Measurements from ENCODE around the gene GNPTG.

Gene GNPTG

DNA sequence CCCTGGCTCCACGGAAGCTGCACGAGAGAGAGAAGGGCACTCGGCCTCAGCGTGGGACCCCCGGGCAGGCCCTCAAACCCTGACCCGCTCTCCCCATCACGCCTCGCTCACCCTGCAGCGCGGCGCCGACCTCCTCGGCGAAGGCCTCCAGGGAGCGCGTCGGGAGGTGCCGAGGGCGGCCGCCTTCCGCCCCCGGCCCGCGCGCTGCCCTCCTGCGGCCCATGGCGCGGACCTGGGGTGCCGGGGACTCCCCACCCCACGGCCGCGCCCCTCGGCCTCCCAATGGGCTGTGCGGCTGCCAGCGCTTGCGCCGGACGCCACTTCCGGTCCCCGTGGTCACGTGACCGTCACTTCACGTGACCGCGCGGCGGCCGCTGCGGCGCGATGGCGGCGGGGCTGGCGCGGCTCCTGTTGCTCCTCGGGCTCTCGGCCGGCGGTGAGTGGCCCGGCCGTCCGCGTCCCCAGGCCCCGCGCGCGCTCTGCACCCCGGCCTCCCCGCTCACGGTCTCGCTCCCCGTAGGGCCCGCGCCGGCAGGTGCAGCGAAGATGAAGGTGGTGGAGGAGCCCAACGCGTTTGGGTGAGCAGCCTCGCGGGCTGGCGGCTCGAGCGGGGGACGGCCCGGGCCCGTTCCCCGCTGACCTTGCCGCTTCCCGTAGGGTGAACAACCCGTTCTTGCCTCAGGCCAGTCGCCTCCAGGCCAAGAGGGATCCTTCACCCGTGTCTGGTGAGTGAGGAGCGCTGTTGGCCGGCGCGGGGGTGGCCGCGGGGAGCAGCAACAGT, at the start of gene GNPTG, which contains the start of gene TSR3:
TSS of gene GNPTG (plus strand) at position 350 of the 781 bp plus-strand sequence. CDS start at position 385, 35 bp downstream.
TSS of gene TSR3 (minus strand) at position 297 of the 781 bp plus-strand sequence. CDS start at position 223, 74 bp downstream.
- DNase-seq, result peak; percentile 85

DNA sequence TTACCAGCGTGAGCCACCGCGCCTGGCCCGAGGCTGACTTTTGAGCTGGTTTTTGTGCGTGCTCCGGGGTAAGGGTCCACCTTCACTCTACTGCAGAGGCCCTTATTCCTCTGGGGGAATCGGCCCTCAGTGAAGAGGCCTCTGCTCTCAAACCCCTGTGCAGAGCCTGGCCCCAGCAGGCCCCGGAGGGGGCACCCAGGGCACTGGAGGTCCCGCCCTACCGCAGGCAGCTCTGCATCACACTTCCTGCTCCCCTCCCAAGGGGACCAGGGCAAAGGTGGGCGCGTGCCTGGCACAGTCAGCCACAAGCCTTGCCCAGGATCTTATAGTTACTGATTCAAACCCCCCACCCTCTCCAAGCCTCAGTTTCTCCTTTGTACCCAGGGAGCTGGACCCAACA, 45.9 kb upstream of the GNPTG start:
- no peak for DNase-seq

DNA sequence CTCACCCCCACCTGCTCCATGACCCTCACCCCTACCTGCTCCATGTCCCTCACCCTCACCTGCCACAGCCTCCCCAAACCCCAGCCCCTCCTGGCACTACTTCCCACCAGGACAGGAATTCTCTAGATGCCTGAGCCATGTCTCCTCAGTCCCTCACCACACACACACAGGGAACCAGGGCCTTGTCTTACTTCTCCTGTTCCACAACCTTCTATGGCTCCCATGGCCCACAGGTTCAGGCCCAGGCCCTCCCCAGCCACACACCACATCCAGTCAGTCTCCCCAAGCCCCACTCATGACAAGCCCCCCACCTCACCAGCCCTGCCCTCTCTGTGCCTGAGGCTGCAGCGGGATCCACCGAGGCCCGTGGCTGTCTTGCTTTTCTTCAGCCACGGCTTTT, 45.4 kb upstream of the GNPTG start:
- no peak for DNase-seq

DNA sequence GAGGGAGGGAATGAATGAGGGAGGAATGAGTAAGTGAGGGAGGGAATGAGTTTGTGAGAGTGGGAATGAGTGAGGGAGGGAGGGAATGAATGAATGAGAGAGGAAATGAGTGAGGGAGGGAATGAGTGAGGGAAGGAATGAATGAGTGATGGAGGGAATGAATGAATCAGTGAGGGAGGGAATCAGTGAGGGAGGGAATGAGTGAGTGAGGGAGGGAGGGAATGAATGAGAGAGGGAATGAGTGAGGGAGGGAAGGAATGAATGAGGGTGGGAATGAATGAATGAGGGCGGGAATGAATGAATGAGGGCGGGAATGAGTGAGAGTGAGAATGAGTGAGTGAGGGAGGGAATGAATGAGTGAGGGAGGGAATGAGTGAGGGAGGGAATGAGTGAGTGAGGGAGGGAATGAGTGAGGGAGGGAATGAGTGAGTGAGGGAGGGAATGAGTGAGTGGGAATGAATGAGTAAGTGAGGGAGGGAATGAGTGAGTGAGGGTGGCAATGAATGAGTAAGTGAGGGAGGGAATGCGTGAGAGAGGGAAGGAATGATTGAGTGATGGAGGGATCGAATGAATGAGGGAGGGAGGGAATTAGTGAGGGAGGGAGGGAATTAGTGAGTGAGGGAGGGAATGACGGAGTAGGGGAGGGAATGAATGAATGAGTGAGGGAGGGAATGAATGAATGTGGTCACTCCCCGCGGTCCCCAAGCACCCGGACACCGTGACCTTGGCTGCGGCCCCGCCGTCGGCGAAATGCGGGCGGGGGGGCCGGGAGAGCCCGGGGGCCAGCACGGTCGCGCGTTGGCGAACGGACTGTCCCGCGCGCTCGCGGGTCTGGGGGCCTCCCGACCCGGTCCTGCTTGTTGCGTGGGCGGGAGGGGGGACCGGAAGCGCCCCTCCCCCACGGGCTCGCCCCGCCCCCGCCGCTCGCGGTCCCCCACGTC, 43.4 kb upstream of the GNPTG start:
- DNase-seq, result no peak

DNA sequence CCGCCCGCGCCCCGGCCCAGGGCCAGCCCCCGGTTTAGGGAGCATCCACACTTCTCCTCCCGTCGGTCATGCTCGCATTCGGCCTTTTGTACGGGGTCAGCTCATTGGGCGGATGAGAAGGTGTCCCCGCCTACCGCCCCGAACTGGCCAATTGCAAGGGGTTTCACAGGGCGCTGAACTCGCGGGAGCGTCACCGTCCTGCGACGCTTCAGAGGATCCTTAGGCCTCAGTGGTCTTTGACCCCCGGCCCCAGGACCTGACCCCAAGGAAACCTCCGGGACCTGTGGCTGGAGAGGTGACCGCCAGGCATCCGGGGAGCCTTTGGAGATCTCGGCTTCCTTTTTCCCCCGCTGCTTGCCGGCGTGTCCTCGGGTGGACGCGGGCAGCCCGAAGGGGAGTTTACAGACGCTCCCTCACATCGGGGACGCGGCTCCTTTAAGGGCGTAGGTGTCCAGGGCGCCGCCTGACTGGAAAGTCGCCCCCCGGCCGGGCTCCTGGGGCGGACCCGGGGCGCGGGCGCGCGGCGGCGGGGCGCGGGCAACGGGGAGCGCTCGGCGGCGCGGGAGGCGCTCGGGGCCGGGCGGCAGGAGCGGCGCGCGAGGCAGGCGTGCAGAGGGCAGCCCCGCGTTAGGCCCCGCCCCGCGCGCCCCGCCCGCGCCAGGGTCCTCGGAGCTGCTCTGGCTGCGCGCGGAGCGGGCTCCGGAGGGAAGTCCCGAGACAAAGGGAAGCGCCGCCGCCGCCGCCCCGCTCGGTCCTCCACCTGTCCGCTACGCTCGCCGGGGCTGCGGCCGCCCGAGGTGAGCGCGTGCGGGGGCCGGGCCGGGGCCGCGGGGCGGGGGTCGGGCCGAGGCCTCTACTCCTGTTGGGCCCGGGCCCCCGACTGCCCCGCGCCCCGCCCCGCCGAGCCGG, 42.5 kb upstream of the GNPTG start, which contains the start of gene UBE2I:
TSS of gene UBE2I (plus strand) at position 660 of the 909 bp plus-strand sequence. CDS start 4,395 bp downstream, outside the sequence.
- DNase-seq, result peak; percentile 98

DNA sequence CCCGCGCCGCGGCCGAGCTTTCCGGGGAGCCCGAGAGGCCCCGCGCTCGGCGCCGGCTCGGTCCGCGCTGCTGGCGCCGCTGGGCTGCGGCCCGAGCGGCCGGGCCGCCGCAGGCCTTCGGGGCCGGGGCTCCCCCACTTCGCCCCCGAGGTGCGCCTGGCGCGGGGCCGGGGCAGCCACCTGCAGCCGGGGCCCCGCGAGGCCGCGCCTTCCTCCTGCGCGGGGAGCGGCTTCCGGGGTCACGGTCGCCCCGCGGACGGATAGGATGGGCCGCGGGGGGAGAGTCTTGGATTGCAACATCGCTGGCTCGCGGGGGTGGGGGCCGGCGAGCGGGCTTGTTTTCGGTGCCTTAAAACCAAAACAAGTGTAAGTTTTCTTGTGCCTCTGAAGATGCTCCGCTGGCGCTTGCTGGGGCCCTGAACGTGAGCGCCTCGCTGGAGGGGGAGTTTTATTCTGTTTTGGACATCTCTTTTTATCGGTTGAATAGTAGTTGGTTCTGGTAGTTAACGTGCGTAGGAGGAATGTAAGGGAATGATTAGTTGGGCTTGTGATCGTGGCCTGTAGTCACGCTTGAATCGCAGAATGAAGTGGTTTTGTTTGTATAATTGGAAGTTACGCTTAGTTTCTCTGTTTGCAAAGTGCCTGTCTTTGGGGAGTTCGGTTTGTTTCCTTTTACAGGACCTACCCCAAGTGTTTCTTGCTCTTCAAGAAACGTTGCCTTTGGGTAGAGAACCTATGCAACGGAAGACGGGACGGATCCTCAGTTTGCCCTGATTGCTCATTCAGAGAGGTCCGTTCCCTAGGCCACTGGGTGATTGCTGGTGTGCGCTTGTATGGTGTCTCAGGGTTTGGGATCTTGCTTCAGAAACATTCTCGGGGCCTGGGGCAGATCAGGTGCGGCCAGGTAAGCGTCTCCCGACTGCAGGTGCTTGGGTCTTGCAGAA, 41.6 kb upstream of the GNPTG start:
- DNase-seq, result peak; percentile 56

DNA sequence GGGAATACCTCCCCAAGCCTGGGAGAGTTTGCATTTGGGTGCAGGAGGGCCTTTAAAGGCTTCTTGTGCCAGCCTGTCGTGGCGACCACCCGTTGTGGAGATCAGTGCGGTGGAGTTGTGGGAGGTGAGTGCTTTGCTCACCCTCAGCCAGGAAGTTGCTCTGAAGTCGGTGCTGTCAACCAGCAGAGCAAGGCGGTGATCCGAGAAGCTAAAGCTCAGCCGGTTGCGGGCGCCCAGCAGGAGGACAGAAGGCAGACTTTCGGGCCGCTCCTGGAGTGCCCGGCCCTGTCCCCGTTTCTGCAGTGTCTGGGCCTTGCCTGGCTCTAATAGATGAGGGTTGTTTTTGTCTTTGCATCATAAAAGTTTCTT, 40.9 kb upstream of the GNPTG start:
- DNase-seq, result peak; percentile 25

DNA sequence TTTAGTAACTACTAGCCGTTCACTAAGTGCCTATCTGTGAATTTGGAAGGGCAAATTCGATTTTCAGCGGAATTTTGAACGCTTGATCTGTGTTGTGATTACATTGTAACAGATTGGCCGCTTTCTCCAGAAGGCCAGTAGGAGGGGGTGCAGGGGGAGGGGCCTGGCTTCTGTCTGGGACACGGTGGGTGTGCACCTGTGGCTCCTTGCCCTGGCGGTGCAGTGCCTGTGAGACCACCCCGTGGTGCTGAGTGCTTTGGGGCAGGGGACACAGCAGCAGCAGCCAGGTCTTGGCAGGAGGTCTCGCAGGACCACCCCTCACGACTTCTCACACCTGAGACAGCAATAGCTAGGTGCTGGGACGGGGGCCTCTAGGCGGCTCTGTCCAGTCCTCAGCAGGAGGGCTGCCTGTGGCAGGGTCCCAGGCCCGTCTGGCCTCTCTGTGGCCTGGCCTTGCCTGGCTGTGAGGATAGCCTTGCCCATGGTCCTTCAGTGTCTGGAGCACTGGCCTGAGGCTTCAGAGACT, 40.5 kb upstream of the GNPTG start:
- no peak for DNase-seq

DNA sequence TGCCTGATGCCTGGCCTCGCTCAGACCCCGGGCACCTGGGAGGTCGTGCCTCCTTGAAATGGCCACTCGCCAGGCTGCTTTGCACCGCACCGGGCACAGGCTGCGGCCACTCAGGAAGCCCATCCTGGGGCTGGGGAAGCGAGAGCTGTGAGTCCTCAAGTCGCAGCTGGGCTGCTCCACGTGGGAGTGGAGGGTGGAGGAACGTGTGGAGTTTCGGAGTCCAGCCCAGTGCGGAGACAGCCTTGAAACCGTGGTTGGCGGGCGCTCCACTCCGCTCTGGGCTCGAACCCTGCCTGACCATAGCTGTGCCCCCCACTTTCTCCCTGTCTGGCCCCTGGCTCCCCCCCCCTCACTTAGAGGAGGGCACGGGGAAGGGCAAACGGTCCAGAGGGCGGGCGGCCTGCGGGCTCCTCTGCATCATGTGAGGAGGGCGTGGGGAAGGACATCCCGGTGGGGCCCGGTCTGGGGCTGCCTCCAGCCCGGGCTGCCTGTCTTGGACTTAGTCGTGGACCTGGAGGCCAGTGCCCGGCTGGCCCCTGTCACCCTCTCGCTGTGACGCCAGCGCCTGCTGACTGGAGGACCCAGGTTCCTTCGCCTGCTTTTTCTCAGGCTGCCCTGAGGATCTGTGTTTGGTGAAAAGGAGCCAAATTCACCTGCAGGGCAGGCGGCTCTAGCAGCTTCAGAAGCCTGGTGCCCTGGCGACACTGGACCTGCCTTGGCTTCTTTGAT, 39.8 kb upstream of the GNPTG start:
- DNase-seq, result no peak

DNA sequence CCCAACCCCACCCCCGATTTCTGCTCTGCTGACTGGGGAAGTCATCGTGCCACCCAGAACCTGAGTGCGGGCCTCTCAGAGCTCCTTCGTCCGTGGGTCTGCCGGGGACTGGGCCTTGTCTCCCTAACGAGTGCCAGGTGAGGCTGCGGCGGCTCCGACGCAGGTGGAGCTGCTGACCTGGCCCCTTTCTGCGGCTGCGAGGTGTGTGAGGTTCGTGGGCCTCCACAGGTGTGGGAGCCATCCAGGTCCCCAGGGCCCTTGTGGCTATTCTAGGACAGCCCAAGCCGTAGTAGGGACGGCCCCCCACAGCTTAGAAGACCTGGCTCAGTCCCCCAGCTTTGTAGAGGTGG, 39.3 kb upstream of the GNPTG start:
- no peak for DNase-seq

DNA sequence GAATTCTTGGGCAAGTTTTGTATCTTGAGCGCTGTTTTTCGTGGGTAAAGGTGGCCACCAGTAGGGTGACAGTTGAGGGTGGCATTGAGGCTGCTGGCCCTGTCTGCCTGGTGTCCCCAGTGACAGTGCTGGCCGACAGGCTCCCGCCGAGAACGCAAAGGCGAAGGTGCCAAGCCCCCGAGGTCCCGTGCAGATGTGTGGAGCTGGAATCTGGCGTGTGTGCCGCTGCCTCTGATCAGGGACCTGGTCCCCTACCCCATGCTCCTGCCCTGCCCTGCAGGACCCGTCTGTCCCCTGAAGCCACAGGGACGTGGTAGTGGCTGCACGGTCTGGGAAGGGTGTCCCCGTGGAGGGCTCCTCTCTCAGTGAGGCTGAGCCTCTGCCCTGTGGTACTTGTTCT, 38.8 kb upstream of the GNPTG start:
- no peak for DNase-seq

DNA sequence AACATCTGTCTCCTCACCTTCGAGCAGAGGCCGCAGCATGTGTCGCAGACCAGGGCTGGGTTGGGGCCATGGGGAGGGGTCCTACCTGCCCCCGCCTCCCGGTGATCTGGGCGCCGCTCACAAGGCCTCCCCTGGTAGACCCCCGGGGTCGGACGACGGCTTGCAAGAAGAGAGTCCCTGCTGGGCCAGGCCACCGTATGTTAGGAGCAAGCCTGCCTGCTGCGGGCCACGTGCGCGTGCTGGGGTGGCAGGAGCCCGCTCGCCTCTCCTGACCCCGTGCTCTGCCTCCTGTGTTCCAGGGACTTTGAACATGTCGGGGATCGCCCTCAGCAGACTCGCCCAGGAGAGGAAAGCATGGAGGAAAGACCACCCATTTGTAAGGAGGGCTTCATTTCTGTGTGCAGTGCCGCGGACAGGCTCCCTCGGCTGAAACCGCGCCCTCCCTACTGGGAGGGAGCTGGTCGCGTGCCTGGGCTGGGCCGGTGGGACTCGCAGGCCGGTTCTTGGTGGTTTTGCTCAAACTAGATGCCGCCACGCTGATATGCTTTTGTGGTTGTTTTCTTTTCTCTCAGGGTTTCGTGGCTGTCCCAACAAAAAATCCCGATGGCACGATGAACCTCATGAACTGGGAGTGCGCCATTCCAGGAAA, 37.9 kb upstream of the GNPTG start:
- DNase-seq, result no peak

DNA sequence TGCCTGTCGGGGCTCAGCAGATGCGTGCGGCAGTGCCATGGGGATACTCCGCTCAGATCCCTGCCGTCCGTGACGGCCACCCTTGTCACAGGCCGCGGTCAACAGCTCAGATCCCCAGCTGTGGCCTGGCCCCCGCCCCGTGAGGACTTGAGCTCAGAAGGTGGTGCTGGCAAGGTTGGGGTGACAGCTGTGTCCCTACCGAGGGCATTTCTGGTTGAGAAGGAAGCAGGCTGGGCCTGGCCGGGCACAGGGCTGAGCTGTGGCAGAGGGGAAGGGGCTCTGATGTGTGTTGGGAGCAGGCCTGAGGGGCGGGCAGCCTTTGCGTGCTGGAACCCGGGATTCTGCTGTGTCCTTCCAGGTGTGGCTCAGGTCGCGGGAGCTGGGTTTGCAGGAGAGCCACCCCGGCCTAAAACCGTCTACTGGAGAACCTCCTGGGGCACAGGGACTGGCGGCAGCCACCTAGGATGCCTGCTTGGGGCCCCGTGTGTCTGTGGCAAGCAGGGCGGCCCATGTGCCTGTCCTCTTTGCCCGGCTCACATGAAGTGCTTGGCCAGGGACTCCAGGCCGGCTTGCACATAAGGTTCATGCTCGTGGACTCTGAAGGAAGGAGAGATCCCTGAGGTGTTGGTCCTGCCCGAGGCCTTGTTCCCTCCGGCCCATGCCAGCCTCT, 37.2 kb upstream of the GNPTG start:
- no peak for DNase-seq

DNA sequence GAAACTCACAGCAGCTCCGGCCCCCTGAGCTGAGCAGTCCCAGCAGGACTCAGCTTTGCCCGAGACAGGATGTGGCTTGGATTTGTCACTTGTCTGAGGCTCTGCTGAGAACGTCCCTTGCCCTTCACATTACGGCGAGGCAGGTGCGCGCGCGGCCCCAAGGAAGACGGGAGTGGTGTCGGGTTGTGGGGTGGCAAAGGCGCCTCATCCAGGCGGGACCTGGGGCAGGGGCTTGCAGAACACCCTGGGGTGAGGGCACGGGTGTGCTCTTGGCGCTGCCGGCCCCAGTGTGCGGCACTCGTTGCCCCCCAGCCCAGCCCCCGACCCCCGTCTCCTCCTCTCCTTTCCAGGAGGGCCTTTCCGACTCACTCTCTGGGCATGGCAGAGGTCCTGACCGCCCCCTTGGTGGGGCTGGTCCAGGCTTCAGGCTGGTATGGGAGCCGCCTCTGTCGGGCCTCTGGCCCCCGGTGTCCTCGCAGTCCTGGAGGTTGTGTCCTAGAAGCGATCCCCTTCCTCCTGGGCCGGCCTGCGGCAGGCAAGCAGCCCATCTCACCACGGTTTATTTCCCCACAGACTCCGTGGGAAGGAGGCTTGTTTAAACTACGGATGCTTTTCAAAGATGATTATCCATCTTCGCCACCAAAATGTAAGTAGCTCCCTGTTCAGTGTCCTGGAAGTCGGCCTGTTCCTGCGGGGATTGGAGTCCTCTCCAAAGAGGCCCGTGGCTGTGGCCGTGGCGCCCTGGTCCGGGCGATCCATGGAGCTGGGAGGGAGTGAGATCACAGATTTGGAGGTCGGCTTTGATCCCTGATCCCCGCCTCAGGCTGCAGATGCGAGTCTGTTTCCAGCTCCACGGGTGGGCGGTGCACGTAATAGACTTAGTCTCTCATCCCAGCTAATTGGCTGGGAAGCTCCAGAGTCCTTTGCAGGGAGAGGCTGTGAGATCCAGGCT, 36.4 kb upstream of the GNPTG start:
- DNase-seq, result no peak

DNA sequence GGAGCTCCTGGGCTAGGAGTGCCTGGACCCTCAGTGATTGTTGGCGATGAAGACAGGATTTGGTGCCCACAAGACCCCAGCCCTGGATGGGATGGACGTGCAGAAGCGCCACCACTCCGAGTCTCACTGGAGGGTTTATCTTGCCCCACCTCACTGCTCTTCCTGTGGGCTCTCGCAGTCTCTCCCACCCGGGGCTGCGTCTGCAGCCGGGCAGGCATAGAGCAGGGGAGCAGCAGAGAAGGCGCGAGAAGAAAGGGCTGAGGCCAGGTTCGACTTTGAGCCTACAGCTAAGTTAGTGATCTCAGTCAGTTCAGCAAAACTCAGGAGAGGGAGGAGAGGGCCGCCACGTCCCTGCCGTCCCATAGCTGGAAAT, 35.7 kb upstream of the GNPTG start:
- no peak for DNase-seq

DNA sequence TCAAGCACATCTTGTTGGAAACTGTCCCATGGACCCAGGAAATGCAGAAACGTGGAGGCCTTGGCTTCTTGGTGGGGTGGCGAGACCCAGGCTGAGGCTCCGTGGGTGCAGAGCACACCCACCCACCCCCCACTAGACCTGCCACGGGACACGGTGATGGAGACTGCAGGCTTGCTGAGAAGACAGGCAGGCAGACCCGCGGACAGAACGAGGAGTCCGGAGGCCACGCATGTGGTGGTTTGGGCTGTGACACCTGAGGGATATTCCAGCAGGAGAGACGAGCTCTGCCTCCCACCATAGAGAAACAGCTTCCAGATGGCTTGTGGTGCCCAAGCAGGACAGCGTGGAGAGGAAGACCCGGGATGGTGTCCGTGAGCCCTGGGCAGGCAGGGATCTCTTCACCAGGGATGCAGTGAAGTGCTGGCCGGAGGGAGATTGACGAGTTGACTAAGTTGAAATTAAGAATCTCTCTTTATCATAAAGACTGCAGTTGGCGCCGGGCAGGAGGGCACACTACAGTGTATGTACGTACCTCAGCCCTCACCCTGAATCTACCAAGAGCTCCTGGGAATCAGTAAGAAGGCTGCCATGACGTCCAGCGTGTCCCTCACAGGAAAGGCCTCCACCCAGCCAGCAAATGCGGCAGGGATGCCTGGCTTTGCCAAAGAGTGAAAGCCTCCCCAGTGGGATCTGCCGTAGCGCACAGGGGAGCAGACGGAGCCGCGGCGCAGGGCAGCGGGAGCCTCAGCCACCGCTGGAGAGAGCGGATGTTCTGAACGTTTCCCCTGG, 34.1 kb upstream of the GNPTG start:
- DNase-seq, result no peak

DNA sequence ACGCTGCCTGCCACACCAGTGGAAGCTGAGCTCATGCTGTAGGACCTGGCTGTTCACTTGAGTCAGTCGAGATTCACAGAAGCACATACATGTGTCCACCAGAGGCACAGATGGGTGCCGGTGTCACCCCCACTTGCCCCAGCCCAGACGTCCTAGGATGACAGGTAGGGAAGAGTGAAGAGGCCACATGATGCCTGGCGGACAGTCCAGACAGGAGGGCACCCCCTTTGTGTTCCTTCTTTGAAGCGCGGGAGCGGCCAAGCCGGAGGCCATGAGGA, 33.5 kb upstream of the GNPTG start:
- DNase-seq, result no peak

DNA sequence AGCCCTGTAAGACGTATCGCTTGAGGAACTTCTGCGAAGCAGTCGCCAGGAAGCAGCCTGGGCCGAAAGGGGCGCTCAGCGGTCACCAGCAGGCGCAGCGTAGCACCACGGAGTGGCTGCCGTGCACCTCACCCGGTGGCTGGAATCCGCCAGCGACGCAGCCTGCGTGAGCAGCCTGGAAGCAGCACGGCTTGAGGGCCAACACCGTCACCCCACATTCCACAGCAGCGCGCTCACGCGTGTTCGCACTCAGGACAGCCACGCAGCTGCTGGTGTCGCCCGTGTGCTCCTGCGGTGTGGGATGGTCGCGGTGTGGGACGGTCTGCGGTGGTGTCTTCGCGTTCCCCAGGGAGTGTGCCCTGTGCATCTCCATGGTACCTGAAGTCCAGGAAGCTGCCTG, 32.7 kb upstream of the GNPTG start:
- DNase-seq, result no peak

Data from stimulated activated CD4-positive, alpha-beta T cell treated with anti-CD3 and anti-CD28 coated beads, Interleukin-4, amount 100 ng/mL, for 24 hours (primary cell).